OCI-LY1 (cell line): ENCODE data around the gene TMEM127.

ENCODE experiments used
- H2AFZ ChIP-seq: fragments of 200-600 bp; sonication (generic), shearing (Covaris generic); 2 replicates; pipeline ENCODE4 v1.6.0; 2014; ENCODE audit warnings: antibody characterized with exemption, mild to moderate bottlenecking, low read length
- H3F3A ChIP-seq: fragments of 200-600 bp; sonication (generic), shearing (Covaris generic); 2 replicates; pipeline ENCODE4 v1.6.0; 2014; ENCODE audit warnings: mild to moderate bottlenecking, antibody characterized with exemption, low read length, moderate library complexity; ENCODE audit not compliant: insufficient read depth
- H3K27ac ChIP-seq: fragments of 200-600 bp; sonication (generic); 2 replicates; pipeline ENCODE4 v1.5.1; 2014; ENCODE audit warnings: low read length, mixed run types, mild to moderate bottlenecking, low read depth; ENCODE audit not compliant: poor library complexity, severe bottlenecking
- H3K27me3 ChIP-seq: fragments of 200-600 bp; sonication (generic); 2 replicates; pipeline ENCODE4 v1.6.0; 2014; ENCODE audit warnings: antibody characterized with exemption, mild to moderate bottlenecking, low read length, moderate library complexity; ENCODE audit not compliant: insufficient read depth
- H3K36me3 ChIP-seq: fragments of 200-600 bp; sonication (generic); 2 replicates; pipeline ENCODE4 v1.6.1; 2014; ENCODE audit warnings: mild to moderate bottlenecking, antibody characterized with exemption, low read length, moderate library complexity, mixed read lengths; ENCODE audit not compliant: insufficient read depth
- H3K4me1 ChIP-seq: fragments of 200-600 bp; sonication (generic); 2 replicates; pipeline ENCODE4 v1.5.1; 2014; ENCODE audit warnings: mild to moderate bottlenecking, low read length, moderate library complexity; ENCODE audit not compliant: insufficient read depth, severe bottlenecking
- H3K4me2 ChIP-seq: fragments of 200-600 bp; sonication (generic), shearing (Covaris generic); 2 replicates; pipeline ENCODE4 v1.6.1; 2014; ENCODE audit warnings: low read length
- H3K4me3 ChIP-seq: fragments of 200-600 bp; sonication (generic); 2 replicates; pipeline ENCODE4 v1.5.1; 2014; ENCODE audit warnings: low read length, low read depth, mild to moderate bottlenecking, mixed read lengths; ENCODE audit not compliant: poor library complexity, severe bottlenecking
- H3K79me2 ChIP-seq: fragments of 200-600 bp; shearing (Covaris generic); 2 replicates; pipeline ENCODE4 v1.6.1; 2016; ENCODE audit warnings: mixed run types, low read length, mixed read lengths; ENCODE audit not compliant: insufficient read depth
- H3K9ac ChIP-seq: fragments of 200-600 bp; sonication (generic), shearing (Covaris generic); 2 replicates; pipeline ENCODE4 v1.6.1; 2014; ENCODE audit warnings: mild to moderate bottlenecking, low read length, mixed read lengths
- H3K9me2 ChIP-seq: fragments of 200-600 bp; sonication (generic), shearing (Covaris generic); 2 replicates; pipeline ENCODE4 v1.6.1; 2014; ENCODE audit warnings: low read depth, mild to moderate bottlenecking, low read length, mixed read lengths
- H3K9me3 ChIP-seq: fragments of 200-600 bp; shearing (Covaris generic); 2 replicates; pipeline ENCODE4 v1.6.1; 2014; ENCODE audit warnings: low read length, mixed read lengths
- H4K20me1 ChIP-seq: fragments of 200-600 bp; sonication (generic), shearing (Covaris generic); 2 replicates; pipeline ENCODE4 v1.6.0; 2016; ENCODE audit warnings: mild to moderate bottlenecking, low read length; ENCODE audit not compliant: insufficient read depth
- CTCF ChIP-seq: fragments of 200-600 bp; sonication (generic), shearing (Covaris generic); IDR thresholded peaks from 2 replicates; pipeline ENCODE4 v1.5.1; 2017; ENCODE audit warnings: mild to moderate bottlenecking, antibody characterized with exemption, low read length, moderate library complexity, mixed read lengths
- EZH2 ChIP-seq: fragments of 200-600 bp; sonication (generic), shearing (Covaris generic); IDR thresholded peaks from 2 replicates; pipeline ENCODE4 v1.8.0; 2017; ENCODE audit warnings: borderline replicate concordance, mixed run types, mild to moderate bottlenecking, antibody characterized with exemption, low read length, moderate library complexity, mixed read lengths

The TMEM127 gene

GRCh38 chr2:96208143-96209010 is 57.4 kb downstream of the TMEM127 start, which contains the start of gene STARD7:
TSS of gene STARD7 (minus strand) at chr2:96208827. CDS start at chr2:96208434, 393 bp downstream.
- H3K4me3 ChIP-seq = peak within 1 kb of the TSS; percentile 96
- H3K4me2 ChIP-seq = peak within 1 kb of the TSS; percentile 95
- no peak within 1 kb of the TSS for H2AFZ ChIP-seq
- no peaks in the 10 kb centered on the region for H3K9me3 ChIP-seq
- H3K9ac ChIP-seq = peak within 1 kb of the TSS; percentile 90
- no peak for TF ChIP-seq CTCF
- TF ChIP-seq EZH2 = no peak
- no peaks in the 10 kb centered on the region for H3K9me2 ChIP-seq
- no peaks in the 10 kb centered on the region for H3F3A ChIP-seq
- H3K4me1 ChIP-seq = peaks cover 76% of the 10 kb centered on the region
- peaks cover 33% of the 10 kb centered on the region for H3K36me3 ChIP-seq
- peaks cover 47% of the 10 kb centered on the region for H3K79me2 ChIP-seq
- no peaks in the 10 kb centered on the region for H3K27me3 ChIP-seq
- peak within 1 kb of the TSS; percentile 92 for H3K27ac ChIP-seq
- H4K20me1 ChIP-seq = 0 out of 2 replicates have a peak, but pooled peaks cover 4% of the 10 kb centered on the region

GRCh38 chr2:96207774-96208142 is 58.0 kb downstream of the TMEM127 start:
- Histone ChIP-seq H2AFZ (no peak overlapping the region), H3K9me3 (no peaks in the 10 kb centered on the region), H3K79me2 (peaks cover 53% of the 10 kb centered on the region), H3K36me3 (peaks cover 38% of the 10 kb centered on the region), H3K4me1 (peaks cover 83% of the 10 kb centered on the region), H3K9ac (peak overlapping the region; percentile 75), H4K20me1 (0 out of 2 replicates have a peak, but pooled peaks cover 4% of the 10 kb centered on the region), H3K4me3 (peak overlapping the region; percentile 96), H3K27ac (peak overlapping the region; percentile 65), H3K9me2 (no peaks in the 10 kb centered on the region), H3K4me2 (peak overlapping the region; percentile 95), H3F3A (no peaks in the 10 kb centered on the region), H3K27me3 (no peaks in the 10 kb centered on the region)
- TF ChIP-seq EZH2 = no peak
- no peak for TF ChIP-seq CTCF

DNA sequence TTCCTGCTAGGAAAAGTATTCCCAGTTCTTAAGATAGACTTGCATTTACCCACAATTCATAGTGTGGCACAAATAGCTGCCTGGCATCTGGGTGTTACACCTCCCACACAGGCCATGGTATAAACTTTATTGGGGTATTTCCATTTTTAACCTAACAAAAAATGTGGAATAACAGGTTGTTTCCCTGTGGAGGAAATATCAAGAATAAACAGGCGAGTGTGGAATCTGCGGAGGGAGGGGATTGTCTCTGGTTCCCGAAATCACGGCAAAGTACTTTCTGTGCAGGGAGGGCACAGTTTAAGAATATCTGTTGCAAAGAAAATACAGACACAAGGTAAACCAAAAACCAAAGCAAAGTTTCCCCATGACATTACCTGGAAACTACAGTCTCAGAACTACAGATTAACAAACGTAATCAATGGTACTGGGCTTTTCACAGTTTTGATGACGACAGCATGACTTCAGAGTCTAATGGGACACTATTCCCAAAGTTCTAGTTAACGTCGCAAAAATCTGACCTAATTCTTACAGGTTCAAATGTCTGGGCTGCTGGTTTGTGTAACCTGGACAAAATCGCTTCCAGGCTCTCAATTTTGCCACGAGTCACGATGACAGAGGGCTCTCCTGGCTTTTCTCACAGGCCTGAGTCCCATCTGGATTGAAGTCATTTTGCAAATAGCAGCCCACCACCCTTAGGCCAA is 58.6 kb downstream of the TMEM127 start:
- no peak for TF ChIP-seq CTCF
- no peak for TF ChIP-seq EZH2
- Histone ChIP-seq H3K27ac (peak overlapping the region; percentile 65), H3K9me3 (no peaks in the 10 kb centered on the region), H3K4me2 (peak overlapping the region; percentile 95), H3F3A (no peaks in the 10 kb centered on the region), H2AFZ (no peak overlapping the region), H3K4me3 (peak overlapping the region; percentile 96), H3K9me2 (no peaks in the 10 kb centered on the region), H3K9ac (peak overlapping the region; percentile 75), H3K27me3 (no peaks in the 10 kb centered on the region), H4K20me1 (0 out of 2 replicates have a peak, but pooled peaks cover 4% of the 10 kb centered on the region), H3K79me2 (peaks cover 59% of the 10 kb centered on the region), H3K36me3 (peaks cover 38% of the 10 kb centered on the region), H3K4me1 (peaks cover 86% of the 10 kb centered on the region)
